ENCODE data around the gene UBAP2.

UBAP2 gene

GRCh38 chr9:34048727-34049629, at the start of gene UBAP2:
Gene UBAP2 (minus strand): TSS chr9:34048887. CDS start chr9:34017148, 31,739 bp downstream.
- peak; percentile 98 for DNase-seq

GRCh38 chr9:34098307-34098706, 49.6 kb upstream of the UBAP2 start:
- no peak for DNase-seq

- DNase-seq, result no peak
Observed at GRCh38 chr9:34097865-34098264, 49.2 kb upstream of the UBAP2 start.

GRCh38 chr9:34096751-34097150, 48.1 kb upstream of the UBAP2 start:
- DNase-seq, result no peak

- no peak for DNase-seq
Observed at GRCh38 chr9:34093578-34093977, 44.9 kb upstream of the UBAP2 start.

GRCh38 chr9:34089311-34089710, 40.6 kb upstream of the UBAP2 start:
- no peak for DNase-seq

- no peak for DNase-seq
Observed at GRCh38 chr9:34087370-34087769, 38.7 kb upstream of the UBAP2 start.

GRCh38 chr9:34086864-34087263, 38.2 kb upstream of the UBAP2 start:
- DNase-seq, result no peak

- DNase-seq, result peak; percentile 13
Observed at GRCh38 chr9:34085581-34086500, 37.2 kb upstream of the UBAP2 start.

GRCh38 chr9:34084562-34084961, 35.9 kb upstream of the UBAP2 start:
- no peak for DNase-seq

- peak; percentile 8 for DNase-seq
Observed at GRCh38 chr9:34079181-34079580, 30.5 kb upstream of the UBAP2 start.

GRCh38 chr9:34072868-34073590, 24.3 kb upstream of the UBAP2 start:
- DNase-seq, result no peak

- no peak for DNase-seq
Observed at GRCh38 chr9:34072410-34072809, 23.7 kb upstream of the UBAP2 start.

GRCh38 chr9:34070606-34071324, 22.1 kb upstream of the UBAP2 start:
- DNase-seq, result no peak

GRCh38 chr9:34069831-34070230, 21.1 kb upstream of the UBAP2 start:
- no peak for DNase-seq

GRCh38 chr9:34065541-34065940, 16.9 kb upstream of the UBAP2 start:
- DNase-seq, result no peak

GRCh38 chr9:34059954-34060353, 11.3 kb upstream of the UBAP2 start:
- no peak for DNase-seq

GRCh38 chr9:34059281-34059680, 10.6 kb upstream of the UBAP2 start:
- DNase-seq, result no peak

- DNase-seq, result no peak
Observed at GRCh38 chr9:34049630-34050384, 1.1 kb upstream of the UBAP2 start.

- DNase-seq, result peak; percentile 73
Observed at GRCh38 chr9:34047864-34048726, 592 bp downstream of the UBAP2 start.
